Measurements from ENCODE around the gene RRP36.

DNA sequence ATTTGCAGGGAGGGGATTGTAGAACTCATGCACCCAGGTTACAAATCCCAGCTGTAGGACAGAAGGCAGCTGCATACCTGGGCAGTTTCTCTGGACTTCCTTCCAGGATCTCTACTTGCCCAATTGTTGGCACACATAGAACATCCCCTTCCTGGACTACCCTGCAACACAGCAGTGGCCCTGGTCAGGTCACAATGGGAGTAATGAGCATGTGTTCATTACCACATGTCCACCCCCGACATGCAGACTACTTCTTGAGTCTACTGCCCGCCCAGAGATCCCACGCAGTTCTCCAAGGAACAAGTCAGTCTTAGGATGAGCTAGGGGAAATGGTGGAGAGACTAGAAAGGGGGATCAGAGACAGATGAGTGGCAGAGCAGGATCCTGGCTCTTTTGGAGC, 47.5 kb upstream of the RRP36 start:
- TF ChIP-seq, protein P1, sequence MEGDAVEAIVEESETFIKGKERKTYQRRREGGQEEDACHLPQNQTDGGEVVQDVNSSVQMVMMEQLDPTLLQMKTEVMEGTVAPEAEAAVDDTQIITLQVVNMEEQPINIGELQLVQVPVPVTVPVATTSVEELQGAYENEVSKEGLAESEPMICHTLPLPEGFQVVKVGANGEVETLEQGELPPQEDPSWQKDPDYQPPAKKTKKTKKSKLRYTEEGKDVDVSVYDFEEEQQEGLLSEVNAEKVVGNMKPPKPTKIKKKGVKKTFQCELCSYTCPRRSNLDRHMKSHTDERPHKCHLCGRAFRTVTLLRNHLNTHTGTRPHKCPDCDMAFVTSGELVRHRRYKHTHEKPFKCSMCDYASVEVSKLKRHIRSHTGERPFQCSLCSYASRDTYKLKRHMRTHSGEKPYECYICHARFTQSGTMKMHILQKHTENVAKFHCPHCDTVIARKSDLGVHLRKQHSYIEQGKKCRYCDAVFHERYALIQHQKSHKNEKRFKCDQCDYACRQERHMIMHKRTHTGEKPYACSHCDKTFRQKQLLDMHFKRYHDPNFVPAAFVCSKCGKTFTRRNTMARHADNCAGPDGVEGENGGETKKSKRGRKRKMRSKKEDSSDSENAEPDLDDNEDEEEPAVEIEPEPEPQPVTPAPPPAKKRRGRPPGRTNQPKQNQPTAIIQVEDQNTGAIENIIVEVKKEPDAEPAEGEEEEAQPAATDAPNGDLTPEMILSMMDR (conservative IDR thresholded peaks at IDR 0.05; ENCODE audit: low read depth, low read length) = no peak
- TF ChIP-seq EZH2 (IDR thresholded peaks at IDR 0.05; ENCODE audit: borderline replicate concordance, low read depth, low read length, poor library complexity, severe bottlenecking) = no peak
